Activated CD4-positive, alpha-beta memory T cell treated with anti-CD3 and anti-CD28 coated beads for 36 hours (primary cell): ENCODE measurements around the gene AQP11. TPM values are rescaled to one million over a fixed set of nuclear protein-coding genes. Genes with fewer than 3 reads are reported as not detected.
"Not testable (repeated sequence)": the region's sequence is repeated elsewhere in the genome, so short reads cannot be mapped to it uniquely, and the experiment has no call there.

Source experiments
- CTCF ChIA-PET: fragments of 350-600 bp; sonication (Branson Sonifier 250); formaldehyde crosslinking; loops from one replicate; lab custom pipeline; 2021; ENCODE audit warnings: antibody characterized with exemption, inconsistent platforms; lab: Charles Lee
- POLR2A ChIA-PET: fragments of 350-600 bp; sonication (Branson Sonifier 250); formaldehyde crosslinking; loops from one replicate; lab custom pipeline; 2021; ENCODE audit warnings: antibody characterized with exemption; lab: Charles Lee
- DNase-seq: peaks from one replicate; pipeline ENCODE4 v3.0.0-alpha.2; 2020
- H3K27ac Mint-ChIP-seq: one replicate; pipeline ENCODE4 v1.8.0; 2021; ENCODE audit warnings: mixed read lengths
- H3K27me3 Mint-ChIP-seq: one replicate; pipeline ENCODE4 v1.8.0; 2021; ENCODE audit warnings: mixed read lengths
- H3K36me3 Mint-ChIP-seq: one replicate; pipeline ENCODE4 v1.8.0; 2021; ENCODE audit warnings: mixed read lengths
- H3K4me1 Mint-ChIP-seq: one replicate; pipeline ENCODE4 v1.8.0; 2021; ENCODE audit warnings: low read depth, mixed read lengths
- H3K4me3 Mint-ChIP-seq: one replicate; pipeline ENCODE4 v1.8.0; 2021; ENCODE audit warnings: mild to moderate bottlenecking, mixed read lengths
- H3K9me3 Mint-ChIP-seq: one replicate; pipeline ENCODE4 v1.8.0; 2021; ENCODE audit warnings: mixed read lengths
- intact Hi-C: fragments of 100-400 bp; cut with micrococcal nuclease; formaldehyde crosslinking; loops from one replicate; pipeline ENCODE4 v1.15.1; 2023
- total RNA-seq, 2 experiments: library from RNA; stranded (reverse); gene quantifications; one replicate each; pipeline ENCODE4 v1.2.3, GENCODE V29; 2021

The AQP11 gene
- total RNA-seq, 2 experiments from 2014 or later: 0.34 to 0.48 TPM

DNA sequence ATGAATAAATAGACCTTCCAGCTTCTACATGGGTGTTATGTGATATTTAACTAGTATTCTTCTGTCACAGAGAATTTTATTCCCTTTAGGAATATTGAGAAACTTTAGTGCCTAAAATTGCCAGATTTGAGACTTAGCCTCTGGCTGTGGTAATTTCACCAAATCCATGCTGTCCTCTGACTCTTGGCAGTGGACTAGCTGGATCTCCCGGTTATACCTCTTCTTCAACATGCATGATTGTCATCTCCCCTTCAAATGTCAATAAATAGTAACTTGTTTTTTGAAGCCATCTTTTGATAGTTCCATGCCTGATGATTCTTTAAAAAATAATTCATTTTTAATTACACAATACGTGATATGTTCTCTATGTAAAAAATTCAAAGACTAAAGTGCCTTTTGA, 8.4 kb downstream of the AQP11 start:
- POLR2A ChIA-PET: interaction anchor here (0.6 kb wide), 1 partner anchor 9 kb away, joined by 3 read pairs; no protein-coding TSS in a partner anchor

DNA sequence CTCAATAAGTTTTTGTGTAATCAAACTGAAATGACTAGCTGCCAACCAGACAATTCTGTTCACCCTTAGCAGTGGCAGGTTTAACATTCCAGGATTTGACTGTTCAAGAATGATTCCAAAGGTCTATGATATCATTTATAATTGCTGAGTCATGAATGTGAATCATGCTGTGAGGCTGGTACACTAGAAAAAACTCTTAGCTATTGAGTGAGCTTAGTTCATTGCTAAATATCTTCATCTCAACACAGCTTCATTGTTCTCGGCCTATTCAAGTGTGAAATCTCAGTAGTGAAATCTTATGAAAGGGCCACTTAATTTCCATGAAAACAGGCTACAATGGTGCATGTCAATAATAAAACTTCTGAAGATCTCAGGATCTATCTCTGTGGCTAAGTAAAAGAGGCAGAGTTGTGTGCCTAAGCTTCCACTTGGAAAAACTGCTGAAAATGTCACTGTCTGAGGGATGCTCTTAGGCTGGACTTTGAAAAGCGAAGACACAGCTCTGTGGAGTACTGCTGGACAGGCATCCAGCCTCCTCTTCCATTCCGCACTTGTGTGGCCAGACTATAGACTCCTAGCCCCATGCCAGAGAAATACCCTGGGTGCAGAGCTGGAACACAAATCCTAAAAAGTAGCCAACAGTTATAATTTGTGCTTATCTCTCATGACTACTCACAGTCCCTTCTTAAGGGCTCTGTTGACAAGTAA, 12.8 kb downstream of the AQP11 start:
- H3K4me3 Mint-ChIP-seq: no peak overlapping the region
- intact Hi-C loops: no loop called here
- DNase-seq: no peak
- ChIA-PET POLR2A (no interaction called here), CTCF (interaction anchor here (0.9 to 3.6 kb wide), 2 partner anchors 17 to 410 kb away, joined by 3 to 22 read pairs; no protein-coding TSS in a partner anchor)
- H3K9me3 Mint-ChIP-seq: no peaks in the 10 kb centered on the region
- H3K27me3 Mint-ChIP-seq: no peaks in the 10 kb centered on the region
- H3K36me3 Mint-ChIP-seq: peaks cover 11% of the 10 kb centered on the region
- no peaks in the 10 kb centered on the region for H3K4me1 Mint-ChIP-seq
- H3K27ac Mint-ChIP-seq: no peak overlapping the region

More for the DNA sequence above, 8.4 kb downstream of the AQP11 start:
- H3K4me3 Mint-ChIP-seq: no peak overlapping the region
- DNase-seq: no peak
- H3K27ac Mint-ChIP-seq: no peak overlapping the region
- no peaks in the 10 kb centered on the region for H3K4me1 Mint-ChIP-seq
- CTCF ChIA-PET: interaction anchor here (1.6 kb wide), 1 partner anchor 21 kb away, joined by 4 read pairs; no protein-coding TSS in a partner anchor
- intact Hi-C loops: no loop called here
- H3K36me3 Mint-ChIP-seq: peaks cover 6% of the 10 kb centered on the region
- no peaks in the 10 kb centered on the region for H3K9me3 Mint-ChIP-seq
- no peaks in the 10 kb centered on the region for H3K27me3 Mint-ChIP-seq

GRCh38 chr11:77604281-77604680, 14.5 kb downstream of the AQP11 start:
- no peaks in the 10 kb centered on the region for H3K27me3 Mint-ChIP-seq
- no peak for DNase-seq
- H3K4me3 Mint-ChIP-seq: no peak overlapping the region
- CTCF ChIA-PET: interaction anchor here (3.6 kb wide), 1 partner anchor 15 kb away, joined by 22 read pairs; no protein-coding TSS in a partner anchor
- POLR2A ChIA-PET: no interaction called here
- H3K9me3 Mint-ChIP-seq: no peaks in the 10 kb centered on the region
- no peaks in the 10 kb centered on the region for H3K4me1 Mint-ChIP-seq
- intact Hi-C loops: no loop called here
- H3K27ac Mint-ChIP-seq: no peak overlapping the region
- H3K36me3 Mint-ChIP-seq: peaks cover 19% of the 10 kb centered on the region

- H3K9me3 Mint-ChIP-seq: no peaks in the 10 kb centered on the region
- H3K4me3 Mint-ChIP-seq: no peak overlapping the region
- no peak overlapping the region for H3K27ac Mint-ChIP-seq
- CTCF ChIA-PET: interaction anchor here (3.0 kb wide), 1 partner anchor 10 kb away, joined by 12 read pairs; no protein-coding TSS in a partner anchor
- intact Hi-C loops: no loop called here
- peaks cover 35% of the 10 kb centered on the region for H3K36me3 Mint-ChIP-seq
- DNase-seq: no peak
- H3K4me1 Mint-ChIP-seq: no peaks in the 10 kb centered on the region
- no peaks in the 10 kb centered on the region for H3K27me3 Mint-ChIP-seq
- POLR2A ChIA-PET: no interaction called here
Observed at GRCh38 chr11:77609234-77609633, 19.5 kb downstream of the AQP11 start.

GRCh38 chr11:77611921-77612320, 22.2 kb downstream of the AQP11 start:
- Mint-ChIP-seq H3K27ac (no peak overlapping the region), H3K4me3 (no peak overlapping the region), H3K36me3 (peaks cover 45% of the 10 kb centered on the region), H3K9me3 (no peaks in the 10 kb centered on the region), H3K27me3 (no peaks in the 10 kb centered on the region), H3K4me1 (no peaks in the 10 kb centered on the region)
- CTCF ChIA-PET: no interaction called here
- DNase-seq: no peak
- POLR2A ChIA-PET: interaction anchor here (0.6 to 0.9 kb wide), 2 partner anchors 19 to 49 kb away, joined by 3 to 4 read pairs; no protein-coding TSS in a partner anchor
- intact Hi-C loops: no loop called here

DNA sequence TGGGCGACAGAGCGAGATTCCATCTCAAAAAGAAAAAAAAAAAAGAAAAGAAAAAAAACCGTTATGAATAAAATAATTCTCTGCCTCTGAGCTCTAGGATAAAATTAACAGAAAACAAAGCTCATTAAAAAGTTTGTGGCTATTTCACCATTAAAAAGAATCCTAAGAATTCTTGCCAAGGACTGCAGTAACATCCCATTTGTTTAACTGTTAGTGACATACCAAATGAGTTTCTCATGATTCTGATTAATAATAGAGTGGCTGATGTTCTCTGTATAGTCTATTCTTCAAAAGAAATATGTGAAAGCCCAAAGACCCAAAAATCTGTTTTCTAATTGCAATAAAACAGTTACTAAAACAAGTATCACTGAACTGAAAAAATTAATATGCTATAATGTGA, 28.1 kb downstream of the AQP11 start:
- peaks cover 3% of the 10 kb centered on the region for H3K4me1 Mint-ChIP-seq
- intact Hi-C loops: no loop called here

GRCh38 chr11:77619576-77620198, 29.9 kb downstream of the AQP11 start:
- Mint-ChIP-seq H3K4me1 (peaks cover 3% of the 10 kb centered on the region), H3K27ac (peak overlapping the region; percentile 31), H3K4me3 (no peak overlapping the region), H3K27me3 (no peaks in the 10 kb centered on the region), H3K9me3 (no peaks in the 10 kb centered on the region), H3K36me3 (peaks cover 46% of the 10 kb centered on the region)
- DNase-seq: no peak
- intact Hi-C loops: loop anchor here (1.0 kb wide), 1 partner anchor 71 kb away; no protein-coding TSS in a partner anchor
- POLR2A ChIA-PET: no interaction called here
- CTCF ChIA-PET: interaction anchor here (1.0 to 2.3 kb wide), 17 partner anchors 10 to 432 kb away, joined by 3 to 22 read pairs (median 4); partner anchors contain the start of gene AQP11

More for the DNA sequence above, 28.1 kb downstream of the AQP11 start:
- Mint-ChIP-seq H3K36me3 (peaks cover 46% of the 10 kb centered on the region), H3K4me3 (no peak overlapping the region), H3K27me3 (no peaks in the 10 kb centered on the region), H3K9me3 (no peaks in the 10 kb centered on the region), H3K27ac (no peak overlapping the region)
- POLR2A ChIA-PET: no interaction called here
- CTCF ChIA-PET: interaction anchor here (0.6 to 2.3 kb wide), 4 partner anchors 28 to 491 kb away, joined by 3 to 8 read pairs (median 4); no protein-coding TSS in a partner anchor
- no peak for DNase-seq

DNA sequence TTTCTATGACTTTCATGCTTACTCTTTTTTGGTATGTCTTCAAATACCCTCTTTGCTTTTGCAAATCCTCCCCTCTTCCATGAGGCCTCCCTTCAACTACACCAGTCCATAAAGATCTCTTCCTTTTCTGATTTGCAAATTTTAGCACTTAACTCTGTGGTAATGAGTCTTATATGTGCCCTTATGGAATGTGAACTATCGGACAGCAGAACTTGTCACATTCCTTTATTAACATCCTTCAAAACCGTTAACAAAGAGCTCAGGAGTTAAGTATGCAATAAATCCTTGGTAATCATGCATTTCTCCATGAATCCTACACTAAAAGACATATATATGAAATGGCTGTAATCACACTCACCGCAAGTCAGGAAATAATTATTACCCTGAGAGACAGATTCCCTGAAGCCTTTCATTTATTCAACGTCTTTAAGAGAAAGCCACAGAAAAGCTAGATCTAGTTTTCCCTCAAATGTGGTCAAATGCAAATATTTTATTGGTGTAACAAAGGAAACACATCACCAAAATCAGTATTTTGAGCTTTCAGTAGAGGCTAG, 40.5 kb downstream of the AQP11 start:
- H3K9me3 Mint-ChIP-seq: no peaks in the 10 kb centered on the region
- DNase-seq: no peak
- H3K4me3 Mint-ChIP-seq: peak overlapping the region; percentile 52
- intact Hi-C loops: loop anchor here (10.0 kb wide), 1 partner anchor 1395 kb away; no protein-coding TSS in a partner anchor
- peaks cover 48% of the 10 kb centered on the region for H3K4me1 Mint-ChIP-seq
- H3K27ac Mint-ChIP-seq: peak overlapping the region; percentile 86
- no peaks in the 10 kb centered on the region for H3K27me3 Mint-ChIP-seq
- ChIA-PET POLR2A (interaction anchor here (0.7 to 1.0 kb wide), 2 partner anchors 10 to 19 kb away, joined by 3 read pairs; no protein-coding TSS in a partner anchor), CTCF (interaction anchor here (0.8 to 2.2 kb wide), 3 partner anchors 11 to 36 kb away, joined by 3 to 8 read pairs (median 7); no protein-coding TSS in a partner anchor)
- peaks cover 33% of the 10 kb centered on the region for H3K36me3 Mint-ChIP-seq

GRCh38 chr11:77633926-77634325, 44.2 kb downstream of the AQP11 start:
- H3K27me3 Mint-ChIP-seq, DNase-seq, H3K4me3 Mint-ChIP-seq, H3K9me3 Mint-ChIP-seq: not testable (repeated sequence)
- POLR2A ChIA-PET: interaction anchor here (0.7 to 0.8 kb wide), 2 partner anchors 53 to 106 kb away, joined by 3 read pairs; no protein-coding TSS in a partner anchor
- H3K4me1 Mint-ChIP-seq: peaks cover 59% of the 10 kb centered on the region
- CTCF ChIA-PET: interaction anchor here (1.2 kb wide), 1 partner anchor 15 kb away, joined by 11 read pairs; no protein-coding TSS in a partner anchor
- intact Hi-C loops: loop anchor here (10.0 kb wide), 1 partner anchor 1399 kb away; no protein-coding TSS in a partner anchor
- H3K36me3 Mint-ChIP-seq: peaks cover 38% of the 10 kb centered on the region
- H3K27ac Mint-ChIP-seq: peak overlapping the region; percentile 44

DNA sequence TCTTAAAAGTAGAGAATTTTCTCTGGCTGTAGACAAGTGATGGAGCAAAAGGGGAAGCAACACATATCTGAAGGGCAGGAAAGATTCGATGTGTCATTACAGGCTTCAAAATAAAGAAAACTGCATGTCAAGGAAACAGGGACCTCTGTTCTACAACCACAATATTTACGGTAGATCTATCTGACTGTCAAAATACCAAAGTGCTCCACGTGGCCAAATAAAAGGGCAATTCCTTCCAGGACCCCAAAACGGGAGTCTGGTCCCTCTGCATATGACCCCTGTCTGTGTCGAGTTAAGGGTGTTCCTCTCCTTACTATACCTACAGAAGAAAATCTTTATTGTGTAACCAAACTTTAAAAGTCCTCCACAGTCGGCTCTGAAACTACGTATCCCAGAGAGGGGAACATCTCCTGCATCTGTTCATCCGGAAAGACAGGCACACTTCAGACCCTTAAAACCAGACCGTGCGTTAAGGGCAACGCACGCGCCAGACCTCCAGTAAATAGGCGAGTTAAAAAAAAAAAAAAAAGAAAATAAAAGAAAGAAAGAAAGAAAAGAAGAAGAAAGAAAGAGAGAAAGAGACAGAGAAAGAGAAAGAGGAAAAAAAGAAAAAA, 47.1 kb downstream of the AQP11 start:
- POLR2A ChIA-PET: interaction anchor here (1.6 kb wide), 1 partner anchor 358 kb away, joined by 4 read pairs; the partner anchor contains the start of gene INTS4
- H3K27ac Mint-ChIP-seq: peak overlapping the region; percentile 95
- H3K36me3 Mint-ChIP-seq: peaks cover 31% of the 10 kb centered on the region
- no peak for DNase-seq
- CTCF ChIA-PET: interaction anchor here (0.6 kb wide), 1 partner anchor 163 kb away, joined by 3 read pairs; the partner anchor contains the start of gene PAK1
- H3K9me3 Mint-ChIP-seq: peaks cover 4% of the 10 kb centered on the region
- no peaks in the 10 kb centered on the region for H3K27me3 Mint-ChIP-seq
- peaks cover 40% of the 10 kb centered on the region for H3K4me1 Mint-ChIP-seq
- intact Hi-C loops: loop anchor here (1.0 to 10.0 kb wide), 4 partner anchors 165 to 1402 kb away; partner anchors contain the start of genes INTS4, PAK1 and RSF1
- peak overlapping the region; percentile 95 for H3K4me3 Mint-ChIP-seq
